Mucosa of rectum (tissue), 2 donors: ENCODE measurements around the gene MRPS16.

Source experiments
- H3K27ac ChIP-seq, 2 donors: one replicate each; pipeline ENCODE4 v1.7.0; 2013; ENCODE audit warnings: inconsistent platforms in 2 of 2, low read depth in 2 of 2, low read length in 2 of 2
- H3K27me3 ChIP-seq, 2 donors: one replicate each; pipeline ENCODE4 v1.7.0; 2013; ENCODE audit warnings: low read length in 2 of 2; ENCODE audit not compliant: control insufficient read depth in 2 of 2, insufficient read depth in 2 of 2
- H3K36me3 ChIP-seq, 2 donors: one replicate each; pipeline ENCODE4 v1.7.0; 2013; ENCODE audit warnings: low read length in 2 of 2; ENCODE audit not compliant: control insufficient read depth in 2 of 2, insufficient read depth in 2 of 2
- H3K4me1 ChIP-seq, 2 donors: one replicate each; pipeline ENCODE4 v1.7.0; 2013; ENCODE audit warnings: low read length in 2 of 2, mild to moderate bottlenecking in 1 of 2; ENCODE audit not compliant: control insufficient read depth in 2 of 2, insufficient read depth in 2 of 2
- H3K4me3 ChIP-seq, 2 donors: one replicate each; pipeline ENCODE4 v1.7.0; 2013; ENCODE audit warnings: low read length in 2 of 2
- H3K9ac ChIP-seq, 2 donors: one replicate each; pipeline ENCODE4 v1.7.0; 2013; ENCODE audit warnings: low read length in 2 of 2, low read depth in 1 of 2, mild to moderate bottlenecking in 1 of 2
- H3K9me3 ChIP-seq, 2 donors: one replicate each; pipeline ENCODE4 v1.7.0; 2013; ENCODE audit warnings: low read length in 2 of 2; ENCODE audit not compliant: control insufficient read depth in 2 of 2
- donor health status: healthy.
- donor health status: Normal muscosa, but diverticular disease.

The MRPS16 gene

DNA sequence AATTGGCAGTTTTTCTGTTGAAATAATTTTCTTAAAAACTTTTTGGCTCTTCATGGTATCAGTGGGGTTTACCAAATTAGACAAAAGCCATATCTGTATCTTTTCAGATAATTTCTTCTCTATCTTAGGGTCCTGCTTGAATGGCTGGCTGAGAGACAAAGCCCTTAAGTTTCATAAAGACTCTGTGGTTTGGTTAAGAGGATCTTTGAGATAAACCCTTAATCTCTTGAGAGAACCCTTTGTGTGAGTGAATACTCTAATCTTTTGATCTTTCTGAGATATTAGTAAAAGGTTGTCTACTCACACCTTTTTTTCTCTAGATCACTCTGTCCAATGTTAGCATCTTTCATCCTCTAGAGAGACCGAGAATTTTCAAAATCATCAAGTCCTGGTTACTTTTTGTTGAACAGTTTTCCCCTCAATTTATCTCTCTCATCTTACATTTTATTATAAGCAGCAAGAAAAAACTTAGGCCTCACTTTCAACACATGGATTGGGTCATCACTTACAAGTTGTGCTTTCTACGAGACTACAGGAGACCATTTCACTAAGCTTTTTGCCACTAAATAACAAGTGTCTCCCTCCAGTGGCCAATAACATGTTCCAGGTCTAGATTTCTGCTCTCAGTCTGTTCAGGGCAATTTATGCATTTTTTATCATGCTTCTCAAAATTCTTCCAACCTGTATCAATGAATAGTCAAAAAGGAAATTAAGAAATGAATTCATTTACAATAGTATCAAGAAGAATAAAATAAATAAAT, 33.8 kb downstream of the MRPS16 start:
- Histone ChIP-seq H3K27ac (no peak overlapping the region), H3K4me1 (no peaks in the 10 kb centered on the region), H3K9me3 (no peaks in the 10 kb centered on the region), H3K9ac (no peak overlapping the region), H3K36me3 (peaks cover 10 to 14% of the 10 kb centered on the region in 2 donors), H3K4me3 (no peak overlapping the region), H3K27me3 (no peaks in the 10 kb centered on the region)

DNA sequence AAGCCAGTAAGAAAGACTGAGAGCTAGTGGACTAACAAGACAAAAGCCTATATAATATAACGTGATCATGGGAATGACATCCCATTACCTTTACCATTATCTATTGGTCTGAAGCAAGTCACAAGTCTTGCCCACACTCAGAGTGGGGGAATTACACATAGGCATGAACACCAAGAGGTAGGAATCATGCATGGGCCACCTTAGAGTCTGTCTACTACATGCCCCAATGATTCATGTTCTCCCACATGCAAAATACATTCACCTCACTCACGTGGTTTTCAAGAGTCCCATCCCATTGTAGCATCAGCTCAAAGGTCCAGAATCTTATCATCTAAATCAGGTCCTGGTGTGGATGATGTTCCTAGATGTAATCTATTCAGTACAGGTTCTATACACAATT, 34.8 kb downstream of the MRPS16 start:
- no peak overlapping the region for H3K9ac ChIP-seq
- peaks cover 10 to 14% of the 10 kb centered on the region in 2 donors for H3K36me3 ChIP-seq
- H3K27me3 ChIP-seq: no peaks in the 10 kb centered on the region
- H3K9me3 ChIP-seq: no peaks in the 10 kb centered on the region
- H3K4me3 ChIP-seq: no peak overlapping the region
- no peak overlapping the region for H3K27ac ChIP-seq
- no peaks in the 10 kb centered on the region for H3K4me1 ChIP-seq

DNA sequence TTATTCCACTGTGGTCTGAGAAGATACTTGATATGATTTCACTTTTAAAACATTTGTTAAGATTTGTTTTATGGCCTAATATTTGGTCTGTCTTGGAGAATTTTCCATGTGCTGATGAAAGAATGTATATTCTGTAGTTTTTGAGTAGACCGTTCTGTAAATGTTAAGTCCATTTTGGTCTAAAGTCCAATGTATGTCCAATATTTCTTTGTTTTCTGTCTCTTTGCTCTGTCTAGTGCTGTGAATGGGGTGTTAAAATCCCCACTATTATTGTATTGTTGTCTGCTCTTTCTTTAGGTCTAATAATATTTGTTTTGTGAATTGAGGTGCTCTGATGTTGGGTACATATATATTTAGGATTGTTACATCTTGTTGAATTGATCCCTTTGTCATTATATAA, 36.7 kb downstream of the MRPS16 start:
- no peaks in the 10 kb centered on the region for H3K4me1 ChIP-seq
- H3K36me3 ChIP-seq: peaks cover 10 to 15% of the 10 kb centered on the region in 2 donors
- no peaks in the 10 kb centered on the region for H3K27me3 ChIP-seq
- no peak overlapping the region for H3K9ac ChIP-seq
- no peaks in the 10 kb centered on the region for H3K9me3 ChIP-seq
- no peak overlapping the region for H3K4me3 ChIP-seq
- no peak overlapping the region for H3K27ac ChIP-seq

DNA sequence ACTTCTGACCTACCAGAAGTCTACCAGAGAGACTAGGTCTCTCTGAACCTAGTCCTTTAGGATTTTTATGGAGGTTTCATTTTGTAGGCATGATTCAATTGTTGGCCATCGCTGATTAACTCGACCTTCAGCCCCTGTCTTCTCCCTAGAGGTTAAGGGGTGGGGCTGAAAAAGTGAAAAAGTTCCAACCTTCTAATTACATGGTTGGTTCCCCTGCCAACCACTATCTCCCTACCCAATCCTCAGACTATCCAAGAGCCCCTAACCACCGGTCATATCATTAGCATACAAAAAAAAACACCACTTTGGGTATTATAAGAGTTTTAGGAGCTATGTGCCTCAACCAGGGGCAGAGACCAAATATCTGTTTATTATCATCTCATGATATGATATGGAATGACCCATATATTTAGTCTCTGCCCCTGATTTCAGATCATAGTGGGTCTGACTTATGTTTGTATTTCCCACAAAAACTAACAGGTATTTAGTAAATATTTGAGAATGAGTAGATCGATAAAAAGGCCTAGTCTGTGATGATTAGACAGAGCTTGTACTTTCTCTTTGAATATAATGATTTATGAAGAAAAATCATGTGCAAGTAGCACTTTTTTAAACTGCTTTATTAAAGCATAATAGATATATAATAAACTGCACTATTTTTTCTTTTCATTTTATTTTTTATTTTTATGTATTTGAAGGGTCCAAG, 41.2 kb downstream of the MRPS16 start:
- H3K27me3 ChIP-seq: no peaks in the 10 kb centered on the region
- H3K27ac ChIP-seq: no peak overlapping the region
- H3K36me3 ChIP-seq: peaks cover 0 to 7% of the 10 kb centered on the region in 2 donors
- no peak overlapping the region for H3K9ac ChIP-seq
- H3K9me3 ChIP-seq: no peaks in the 10 kb centered on the region
- no peaks in the 10 kb centered on the region for H3K4me1 ChIP-seq
- H3K4me3 ChIP-seq: no peak overlapping the region

DNA sequence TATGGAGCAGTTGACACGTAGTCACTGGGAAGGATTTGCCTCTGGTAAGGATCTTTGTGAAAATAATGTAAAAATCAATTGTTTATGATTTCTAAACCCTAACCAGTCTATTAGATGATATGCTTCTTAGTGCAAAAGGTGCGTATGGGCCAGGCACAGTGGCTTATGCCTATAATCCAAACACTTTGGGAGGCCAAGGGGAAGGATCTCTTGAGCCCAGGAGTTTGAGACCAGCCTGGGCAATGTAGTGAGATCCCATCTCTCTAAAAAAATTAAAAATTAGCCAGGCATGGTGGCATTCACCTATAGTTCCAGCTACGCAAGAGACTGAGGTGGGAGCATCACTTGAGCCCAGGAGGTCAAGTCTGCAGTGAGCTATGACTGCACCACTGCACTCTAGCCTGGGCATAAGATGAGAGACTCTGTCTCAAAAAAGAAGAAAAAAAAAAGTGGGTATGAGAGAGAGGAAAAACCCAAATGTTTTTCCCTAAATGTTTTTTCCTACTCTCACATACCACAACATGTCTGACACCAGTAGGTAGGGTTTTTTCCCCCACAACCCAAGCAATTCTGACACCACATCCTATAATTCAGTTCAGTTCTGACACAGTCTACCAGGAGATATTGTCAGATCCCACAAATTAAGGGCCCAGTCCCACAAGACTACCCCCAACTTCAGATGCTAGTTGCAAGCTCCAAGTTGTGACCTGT, 41.9 kb downstream of the MRPS16 start:
- H3K27ac ChIP-seq: no peak overlapping the region
- H3K9me3 ChIP-seq: no peaks in the 10 kb centered on the region
- no peak overlapping the region for H3K4me3 ChIP-seq
- H3K27me3 ChIP-seq: no peaks in the 10 kb centered on the region
- H3K36me3 ChIP-seq: peaks cover 0 to 8% of the 10 kb centered on the region in 2 donors
- H3K9ac ChIP-seq: no peak overlapping the region
- no peaks in the 10 kb centered on the region for H3K4me1 ChIP-seq

DNA sequence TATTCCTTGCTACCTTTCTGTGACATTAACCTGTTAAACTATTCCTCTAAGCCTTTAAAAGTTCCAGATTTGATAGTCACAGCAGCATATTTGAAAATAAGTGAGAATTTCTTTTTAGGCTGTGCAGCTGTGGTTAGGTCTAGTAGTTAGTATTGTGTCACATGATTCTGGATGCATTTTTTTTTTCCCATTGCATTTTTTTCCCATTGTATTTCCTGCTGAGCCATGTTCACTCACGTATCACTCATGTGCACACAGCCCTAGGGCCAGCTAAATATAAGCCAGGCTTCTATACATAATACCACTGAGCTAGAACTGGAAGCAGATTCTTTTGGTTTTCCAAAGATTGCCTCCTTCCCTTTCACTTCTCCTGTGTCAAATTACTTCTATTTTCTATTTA, 42.7 kb downstream of the MRPS16 start:
- no peaks in the 10 kb centered on the region for H3K27me3 ChIP-seq
- H3K4me1 ChIP-seq: no peaks in the 10 kb centered on the region
- H3K4me3 ChIP-seq: no peak overlapping the region
- no peaks in the 10 kb centered on the region for H3K9me3 ChIP-seq
- H3K9ac ChIP-seq: no peak overlapping the region
- H3K36me3 ChIP-seq: peaks cover 0 to 8% of the 10 kb centered on the region in 2 donors
- no peak overlapping the region for H3K27ac ChIP-seq

DNA sequence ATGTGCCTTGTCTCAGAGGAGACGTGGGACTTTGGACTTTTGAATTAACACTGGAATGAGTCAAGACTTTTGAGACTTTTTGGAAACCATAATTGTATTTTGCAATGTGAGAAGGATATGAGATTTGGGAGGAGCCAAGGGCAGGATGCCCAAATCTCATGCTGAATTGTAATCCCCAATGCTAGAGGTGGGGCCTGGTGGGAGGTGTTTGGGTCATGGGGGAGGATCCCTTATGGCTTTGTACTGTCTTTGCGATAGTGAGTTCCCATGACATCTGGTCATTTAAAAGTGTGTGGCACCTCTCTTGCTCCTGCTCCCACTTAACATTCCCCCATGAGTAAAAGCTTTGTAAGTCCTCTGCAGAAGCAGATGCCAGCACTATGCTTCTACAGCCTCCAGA, 44.6 kb downstream of the MRPS16 start:
- no peaks in the 10 kb centered on the region for H3K9me3 ChIP-seq
- H3K4me3 ChIP-seq: no peak overlapping the region
- H3K4me1 ChIP-seq: no peaks in the 10 kb centered on the region
- H3K9ac ChIP-seq: no peak overlapping the region
- H3K27me3 ChIP-seq: no peaks in the 10 kb centered on the region
- peaks cover 0 to 8% of the 10 kb centered on the region in 2 donors for H3K36me3 ChIP-seq
- no peak overlapping the region for H3K27ac ChIP-seq

DNA sequence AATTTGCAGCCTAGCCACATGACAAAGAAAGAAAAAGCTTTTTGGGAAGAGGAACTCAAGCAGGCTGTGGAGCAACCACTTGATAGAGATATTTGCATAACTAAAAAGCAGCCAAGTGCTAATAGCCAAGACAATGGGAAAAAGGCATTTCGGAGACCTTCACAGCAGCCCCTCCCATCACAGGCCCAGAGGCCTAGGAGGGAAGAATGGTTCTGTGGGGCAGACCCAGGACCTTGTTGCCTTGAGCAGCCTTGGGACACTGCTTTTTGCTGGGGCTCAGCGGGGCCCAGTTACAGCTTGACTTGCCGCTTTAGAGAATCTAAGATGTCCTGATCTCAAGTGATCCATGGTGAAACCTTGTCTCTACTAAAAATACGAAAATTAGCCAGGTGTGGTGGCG, 46.1 kb downstream of the MRPS16 start:
- Histone ChIP-seq H3K9ac (no peak overlapping the region), H3K27ac (no peak overlapping the region), H3K36me3 (peaks cover 0 to 8% of the 10 kb centered on the region in 2 donors), H3K4me3 (no peak overlapping the region), H3K4me1 (no peaks in the 10 kb centered on the region), H3K9me3 (no peaks in the 10 kb centered on the region), H3K27me3 (no peaks in the 10 kb centered on the region)

DNA sequence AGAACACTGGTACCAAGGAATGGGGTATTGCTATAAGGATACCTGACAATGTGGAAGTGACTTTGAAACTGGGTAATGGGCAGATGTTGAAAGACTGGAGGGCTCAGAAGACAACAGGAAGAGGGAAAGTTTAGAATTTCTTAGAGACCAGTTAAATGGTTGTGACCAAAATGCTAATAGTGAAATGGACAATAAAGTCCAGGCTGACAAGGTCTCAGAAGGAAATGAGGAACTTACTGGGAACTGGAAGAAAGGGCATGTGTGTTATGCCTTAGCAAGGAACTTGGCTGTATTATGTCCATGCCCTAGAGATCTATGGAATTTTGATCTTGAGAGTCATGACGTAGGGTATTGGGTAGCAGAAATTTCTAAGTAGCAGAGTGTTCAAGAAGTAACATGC, 46.6 kb downstream of the MRPS16 start:
- peaks cover 0 to 8% of the 10 kb centered on the region in 2 donors for H3K36me3 ChIP-seq
- no peaks in the 10 kb centered on the region for H3K4me1 ChIP-seq
- no peaks in the 10 kb centered on the region for H3K9me3 ChIP-seq

DNA sequence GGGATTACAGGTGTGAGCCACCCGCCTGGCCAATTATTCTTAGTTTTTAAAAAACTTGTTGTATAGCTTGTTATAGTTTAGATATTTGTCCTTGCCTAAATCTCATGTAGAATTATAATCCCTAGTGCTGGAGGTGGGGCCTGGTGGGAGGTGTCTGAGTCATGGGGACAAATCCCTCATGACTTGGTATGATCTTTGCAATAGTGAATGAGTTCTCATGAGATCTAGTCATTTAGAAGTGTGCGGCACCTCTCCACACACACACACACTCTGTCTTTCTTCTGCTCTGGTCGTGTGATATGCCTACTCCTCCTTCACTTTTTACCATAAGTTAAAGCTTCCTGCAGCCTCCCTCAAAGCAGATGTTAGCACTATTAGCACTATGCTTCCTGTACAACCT, 47.4 kb downstream of the MRPS16 start:
- Histone ChIP-seq H3K4me3 (no peak overlapping the region), H3K27ac (no peak overlapping the region)

More for the DNA sequence above, 46.6 kb downstream of the MRPS16 start:
- Histone ChIP-seq H3K4me3 (no peak overlapping the region), H3K9ac (no peak overlapping the region), H3K27ac (no peak overlapping the region), H3K27me3 (no peaks in the 10 kb centered on the region)

More for the DNA sequence above, 47.4 kb downstream of the MRPS16 start:
- Histone ChIP-seq H3K27me3 (no peaks in the 10 kb centered on the region), H3K4me1 (no peaks in the 10 kb centered on the region), H3K9ac (no peak overlapping the region), H3K36me3 (peaks cover 0 to 2% of the 10 kb centered on the region in 2 donors), H3K9me3 (no peaks in the 10 kb centered on the region)
